NCI-H748 treated with DMSO at 0.1 percent for 48 hours (cell line): ENCODE results near the gene TTYH3.
"Not testable (repeated sequence)": the region's sequence is repeated elsewhere in the genome, so short reads cannot be mapped to it uniquely, and the experiment has no call there.

Experiments used
- DNase-seq: peaks from one replicate; lab custom pipeline; 2025; lab: John Stamatoyannopoulos, UW

Gene TTYH3

DNA sequence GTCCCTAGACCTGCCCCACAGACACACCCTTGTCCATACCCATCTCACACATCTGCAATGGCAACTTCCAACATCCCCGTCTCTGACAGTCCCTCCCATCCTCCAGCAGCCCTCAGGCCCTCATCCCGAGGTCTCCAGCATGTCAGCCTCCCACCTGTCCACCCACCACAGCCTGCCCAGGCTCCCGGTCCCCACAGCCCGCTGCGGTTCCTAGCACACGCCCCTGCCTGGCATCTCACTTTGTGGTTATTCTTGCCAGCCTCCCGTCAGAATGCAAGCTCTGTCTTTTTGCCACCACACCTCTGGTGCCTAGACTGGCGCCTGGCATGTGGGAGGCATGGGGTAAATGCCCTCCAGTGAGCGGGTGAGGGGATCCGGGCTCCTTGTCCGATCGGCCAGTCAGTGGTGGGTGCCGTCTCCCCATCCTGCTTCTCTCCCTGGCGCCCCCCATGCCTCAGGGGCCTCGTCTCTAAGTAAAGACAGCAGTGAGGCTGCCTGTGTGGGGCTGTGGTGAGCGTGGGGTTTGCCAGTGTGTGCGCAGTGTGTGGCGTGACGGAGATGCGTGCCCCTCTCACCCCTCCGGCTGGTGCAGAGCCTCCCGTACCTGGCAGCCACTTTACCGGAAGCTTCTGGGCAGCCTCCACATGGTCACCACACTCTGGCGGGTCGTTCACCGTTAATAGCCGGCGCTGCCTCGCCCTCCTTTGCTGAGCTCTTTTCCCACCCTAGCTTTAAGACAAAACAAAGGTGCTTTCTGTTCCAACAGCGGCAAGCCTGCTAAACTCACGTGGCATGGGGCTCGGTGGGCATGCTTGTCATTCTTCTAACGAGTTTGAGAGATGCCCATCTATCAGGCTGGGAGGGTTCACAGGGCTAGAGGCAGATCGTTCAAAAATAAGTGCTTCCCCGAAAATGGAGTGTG, 28.5 kb upstream of the TTYH3 start:
- no peak for DNase-seq

DNA sequence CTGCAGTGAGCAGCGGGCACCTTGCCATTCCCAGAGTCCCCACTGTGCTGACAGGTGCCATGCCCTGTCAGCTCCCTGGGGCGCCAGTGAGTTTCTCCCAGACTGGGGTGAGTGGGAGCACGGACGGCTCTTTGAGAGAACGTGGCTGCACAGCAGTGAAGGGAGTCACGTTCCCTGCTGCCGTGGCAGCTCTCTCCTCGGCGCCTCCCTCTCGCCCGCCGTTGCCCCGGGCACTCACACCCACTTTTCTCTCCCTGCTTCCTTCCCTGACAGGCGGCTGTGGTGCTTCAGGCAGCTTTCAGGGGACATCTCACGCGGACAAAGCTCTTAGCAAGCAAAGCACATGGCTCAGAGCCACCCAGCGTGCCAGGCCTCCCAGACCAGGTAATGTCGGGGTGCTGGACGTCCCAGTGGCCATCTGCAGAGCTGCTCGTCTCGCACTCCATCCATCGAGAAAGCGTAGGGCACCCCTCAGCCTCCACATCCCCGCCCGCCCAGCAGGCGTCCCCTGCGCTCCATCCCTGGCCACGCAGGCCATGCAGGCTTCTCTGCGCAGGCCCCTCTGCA, 27.1 kb upstream of the TTYH3 start:
- DNase-seq = no peak

DNA sequence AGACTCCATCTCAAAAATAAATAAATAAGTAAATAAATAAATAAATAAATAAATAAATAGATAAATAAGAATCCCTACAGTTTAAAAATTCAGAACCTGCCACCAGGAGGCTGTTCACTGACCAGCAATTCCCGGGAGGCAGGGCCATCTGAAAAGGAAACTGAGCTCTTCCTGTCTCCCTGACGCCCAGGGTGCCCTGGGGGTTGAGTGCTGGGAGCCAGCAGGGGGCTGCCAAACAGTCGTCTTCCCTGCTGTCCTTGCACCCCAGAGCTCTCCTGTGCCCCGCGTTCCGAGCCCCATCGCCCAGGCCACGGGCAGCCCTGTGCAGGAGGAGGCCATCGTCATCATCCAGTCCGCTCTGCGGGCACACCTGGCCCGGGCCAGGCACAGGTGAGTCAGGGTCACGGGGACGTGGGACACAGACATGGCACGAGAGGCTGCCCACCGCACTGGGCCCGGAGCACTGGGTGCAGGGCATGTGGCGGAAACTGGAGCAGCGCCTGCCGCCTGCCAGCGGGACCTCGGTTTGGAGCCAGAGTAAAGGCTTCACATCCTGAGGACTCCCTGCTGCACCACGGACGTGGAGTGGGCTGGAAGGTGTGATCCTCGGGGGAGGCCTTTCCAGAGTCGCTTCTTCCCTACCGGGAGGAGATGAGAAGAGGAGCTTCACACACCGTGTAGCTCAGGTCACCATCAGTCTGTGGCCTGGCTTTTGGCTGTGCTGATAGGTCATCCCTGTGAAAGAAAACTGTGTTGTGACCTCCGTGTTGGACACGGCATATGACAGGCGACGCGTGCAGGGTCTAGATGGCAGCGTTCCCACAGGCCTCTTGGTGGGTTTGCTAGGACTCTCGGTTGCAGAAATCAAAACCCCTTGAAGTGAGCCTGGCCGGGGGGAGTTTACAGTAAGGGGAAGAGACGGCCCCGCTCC, 25.9 kb upstream of the TTYH3 start:
- no peak for DNase-seq

DNA sequence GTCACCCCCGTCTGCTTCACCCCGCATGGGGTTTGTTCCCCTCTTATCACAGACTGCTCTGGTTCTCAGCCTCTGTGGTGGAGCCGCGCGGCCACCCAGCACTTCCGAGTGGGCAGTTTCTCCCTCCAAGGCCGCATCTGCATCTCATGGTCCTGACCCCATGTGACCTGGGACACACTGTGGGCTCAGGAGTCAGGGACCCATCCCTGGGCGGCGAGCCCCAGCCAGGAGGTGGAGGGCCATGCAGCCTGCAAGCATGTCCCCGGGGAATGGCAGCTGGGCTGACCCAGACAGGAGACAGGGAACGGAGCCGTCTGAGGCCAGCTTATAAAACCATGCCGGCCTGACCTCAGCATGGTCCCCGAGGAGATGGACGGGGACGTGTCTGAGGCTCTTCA, 25.2 kb upstream of the TTYH3 start:
- DNase-seq = no peak

DNA sequence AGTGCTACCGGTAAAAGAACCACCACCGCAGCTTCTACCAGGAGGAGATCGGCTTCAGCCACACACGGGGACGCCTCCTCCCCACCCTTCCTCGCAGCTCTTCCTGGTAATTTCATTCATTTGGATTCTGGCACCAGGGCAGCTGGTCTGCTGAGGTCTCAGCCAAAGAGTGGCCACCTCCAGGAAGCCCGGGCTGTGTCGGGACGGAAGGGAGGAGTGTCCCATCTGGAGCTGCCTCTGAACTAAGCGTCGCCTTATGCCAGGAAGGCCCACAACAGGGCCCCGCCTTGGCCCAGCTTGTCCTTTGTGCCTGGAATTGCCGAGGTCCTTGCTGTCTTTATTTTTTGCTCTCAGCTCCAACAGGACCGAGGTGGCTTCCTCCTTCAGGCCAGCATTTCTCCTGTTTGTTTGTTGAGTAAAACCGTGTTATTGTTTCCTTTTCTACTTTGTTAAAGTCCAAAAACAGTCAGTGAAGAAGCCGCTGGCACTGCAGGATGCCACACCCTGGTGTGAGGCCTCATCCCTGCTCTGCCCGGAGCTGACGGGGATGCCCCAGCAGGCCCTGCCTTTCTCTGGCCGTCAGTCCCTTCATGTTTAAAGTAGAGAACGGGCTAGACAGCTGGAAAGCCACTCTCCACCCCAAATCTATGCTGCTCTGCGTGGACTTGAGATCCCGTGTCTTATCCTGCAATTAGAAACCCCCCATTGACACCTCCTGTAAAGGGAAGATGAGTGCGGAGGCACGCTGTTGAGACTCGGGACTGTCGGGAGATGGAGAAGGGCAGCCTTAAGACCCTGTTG, 24.5 kb upstream of the TTYH3 start:
- DNase-seq = no peak

DNA sequence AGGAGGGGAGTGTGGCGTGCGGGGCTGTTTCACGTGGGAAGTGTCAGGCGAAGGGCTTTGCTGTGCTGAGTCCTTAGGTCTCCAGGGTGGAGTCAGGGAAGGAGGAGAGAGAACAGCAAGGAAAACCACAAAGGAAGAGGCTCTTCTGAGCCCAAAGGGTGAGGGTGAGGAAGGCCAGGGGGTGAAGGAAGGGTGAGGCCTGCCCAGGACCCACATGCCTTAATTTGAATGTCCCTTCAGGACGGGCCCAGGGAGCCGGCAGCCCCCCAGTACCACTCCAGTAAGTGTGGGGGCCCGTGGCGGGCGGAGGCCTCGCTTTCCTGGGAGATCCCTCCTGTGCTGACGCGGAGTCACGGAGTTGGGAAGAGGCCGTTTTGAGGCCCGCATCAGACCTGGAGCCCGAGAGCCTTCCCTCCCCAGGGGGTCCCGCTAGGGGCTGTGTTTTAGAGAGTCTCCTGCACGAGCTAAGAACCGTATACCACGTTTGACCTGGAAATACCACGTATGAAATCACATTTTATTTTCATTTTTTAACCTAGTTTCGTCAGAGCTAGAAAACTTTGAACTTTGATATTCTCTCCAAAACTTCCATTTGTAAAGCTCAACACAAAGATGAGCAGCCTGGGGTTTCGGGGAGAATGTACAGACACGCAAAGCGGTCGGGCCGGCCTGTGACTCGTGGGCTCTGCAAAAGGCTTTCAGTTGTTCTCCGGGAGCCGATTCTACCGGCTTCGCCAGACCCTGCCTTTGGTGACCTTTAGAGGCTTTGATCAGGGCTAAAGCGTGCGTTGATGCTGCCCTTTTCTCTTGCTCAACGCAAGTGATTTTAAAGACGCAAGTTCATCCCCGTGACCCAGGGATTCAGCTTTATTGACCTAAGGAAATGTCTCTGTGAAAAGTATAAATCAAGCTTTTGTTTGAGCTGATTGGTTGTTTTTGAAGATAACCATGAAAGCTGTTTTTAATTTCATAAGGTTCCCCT, 23.6 kb upstream of the TTYH3 start:
- no peak for DNase-seq

DNA sequence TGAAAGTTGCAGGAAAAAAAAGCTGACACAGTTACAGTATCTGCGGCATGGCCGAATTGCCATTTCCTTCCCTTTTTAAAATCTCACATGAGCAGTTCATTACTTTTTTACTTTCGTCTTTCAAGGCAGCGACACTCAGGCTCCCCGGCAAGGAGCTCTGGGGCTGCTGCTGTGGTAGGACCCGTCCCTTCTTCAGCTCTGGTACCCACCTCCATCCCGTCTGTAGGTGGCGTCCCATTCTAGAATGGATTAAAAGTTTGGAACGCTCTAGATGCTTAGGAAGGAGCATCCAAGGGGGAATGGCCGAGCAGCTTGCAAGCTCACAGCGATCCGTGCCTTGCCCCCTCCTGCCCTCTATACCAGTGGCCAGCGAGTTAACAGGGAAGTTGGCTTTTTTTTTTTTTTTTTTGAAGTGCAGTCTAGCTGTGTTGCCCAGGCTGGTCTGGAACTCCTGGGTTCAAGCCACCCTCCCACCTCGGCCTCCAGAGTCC, 22.8 kb upstream of the TTYH3 start:
- no peak for DNase-seq

DNA sequence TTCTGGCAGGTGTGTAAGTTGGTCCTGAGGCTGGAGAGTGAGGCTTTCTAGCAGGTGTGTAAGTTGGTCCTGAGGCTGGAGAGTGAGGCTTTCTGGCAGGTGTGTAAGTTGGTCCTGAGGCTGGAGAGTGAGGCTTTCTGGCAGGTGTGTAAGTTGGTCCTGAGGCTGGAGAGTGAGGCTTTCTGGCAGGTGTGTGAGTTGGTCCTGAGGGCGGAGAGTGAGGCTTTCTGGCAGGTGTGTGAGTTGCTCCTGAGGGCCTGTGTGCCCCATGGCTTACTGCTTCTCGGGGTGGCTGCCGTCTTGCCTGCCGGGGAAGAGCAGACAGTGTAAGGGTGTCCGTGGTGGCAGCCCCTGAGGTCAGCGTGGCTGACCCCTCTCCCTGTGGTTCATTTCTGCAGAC, 22.1 kb upstream of the TTYH3 start:
- DNase-seq = not testable (repeated sequence)

DNA sequence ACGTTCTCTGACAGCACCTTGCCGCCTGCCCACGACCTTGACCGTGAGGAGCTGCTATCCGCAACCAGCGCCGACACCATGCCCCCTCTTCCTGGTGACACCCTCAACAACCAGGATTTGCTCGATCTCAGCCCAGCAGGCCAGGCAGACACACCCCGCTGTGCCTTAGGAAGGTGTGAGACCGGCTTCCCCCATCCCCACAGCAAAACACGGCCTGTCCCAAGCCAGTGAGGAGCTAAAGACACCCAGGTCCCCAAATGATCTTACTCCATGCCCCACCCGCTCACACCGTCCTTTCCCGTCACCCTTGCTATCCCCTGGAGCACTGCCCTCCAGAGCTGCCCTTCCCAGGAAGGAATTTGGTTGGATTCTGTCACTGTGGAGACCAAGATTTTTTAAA, 21.3 kb upstream of the TTYH3 start:
- no peak for DNase-seq

DNA sequence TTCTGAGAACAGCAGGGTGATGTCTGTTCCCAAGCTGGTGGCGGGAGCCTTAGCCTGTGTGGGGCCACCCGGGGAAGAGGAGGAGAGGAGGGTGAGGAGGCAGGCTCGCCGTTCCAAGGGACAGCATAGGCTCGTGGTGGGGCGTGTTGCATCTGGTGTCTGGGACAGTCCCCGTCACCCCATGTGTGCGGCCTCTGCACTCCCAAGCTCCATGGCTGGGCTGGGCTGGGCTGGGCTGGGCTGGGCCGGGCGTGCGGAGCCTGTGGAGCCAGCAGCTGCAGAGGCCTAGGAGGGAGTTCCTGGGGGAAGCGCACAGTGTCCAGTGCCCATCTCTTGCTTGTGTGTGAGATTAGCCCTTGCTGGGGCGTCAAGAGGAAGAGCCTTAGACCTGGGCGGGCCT, 20.9 kb upstream of the TTYH3 start:
- DNase-seq = no peak

DNA sequence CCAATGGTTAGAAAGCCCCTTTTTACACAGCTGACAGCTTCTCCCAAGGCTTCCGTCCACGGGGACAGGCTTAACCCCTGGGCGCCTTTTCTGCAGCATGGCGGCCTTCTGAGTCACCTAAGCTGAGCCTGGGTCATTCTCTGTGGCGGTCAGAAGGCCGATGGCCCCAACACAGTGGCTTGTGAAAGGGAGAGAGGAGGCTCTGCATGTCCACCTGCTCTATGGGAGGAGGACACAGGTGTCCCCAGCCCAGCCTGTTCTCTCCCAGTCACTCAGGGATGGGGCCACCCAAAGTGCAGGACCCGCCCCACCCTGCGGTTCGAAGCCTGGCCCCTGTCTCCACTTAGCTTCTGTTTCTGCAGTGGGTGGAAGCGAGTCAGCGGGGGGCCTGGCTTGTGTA, 20.4 kb upstream of the TTYH3 start:
- no peak for DNase-seq

DNA sequence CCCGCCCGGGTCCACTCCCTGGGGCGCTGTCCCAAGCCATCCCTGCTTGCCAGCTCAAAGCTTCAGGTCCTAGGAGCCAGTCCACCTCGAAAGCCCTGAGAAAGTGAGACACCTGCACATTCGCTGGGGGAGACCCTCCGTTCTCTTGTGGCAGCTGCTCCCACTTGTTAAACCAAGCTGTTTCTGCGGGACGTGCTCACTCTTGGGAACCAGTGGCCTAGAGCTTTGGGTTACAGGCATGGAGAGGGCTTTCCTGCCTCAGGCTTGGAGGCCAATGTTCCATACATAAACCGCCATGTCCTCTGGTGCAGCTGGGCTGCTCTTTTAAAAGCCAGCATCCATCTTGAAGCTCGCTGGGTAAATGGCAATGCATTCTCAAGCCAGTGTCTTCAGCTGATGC, 19.9 kb upstream of the TTYH3 start:
- DNase-seq = no peak

DNA sequence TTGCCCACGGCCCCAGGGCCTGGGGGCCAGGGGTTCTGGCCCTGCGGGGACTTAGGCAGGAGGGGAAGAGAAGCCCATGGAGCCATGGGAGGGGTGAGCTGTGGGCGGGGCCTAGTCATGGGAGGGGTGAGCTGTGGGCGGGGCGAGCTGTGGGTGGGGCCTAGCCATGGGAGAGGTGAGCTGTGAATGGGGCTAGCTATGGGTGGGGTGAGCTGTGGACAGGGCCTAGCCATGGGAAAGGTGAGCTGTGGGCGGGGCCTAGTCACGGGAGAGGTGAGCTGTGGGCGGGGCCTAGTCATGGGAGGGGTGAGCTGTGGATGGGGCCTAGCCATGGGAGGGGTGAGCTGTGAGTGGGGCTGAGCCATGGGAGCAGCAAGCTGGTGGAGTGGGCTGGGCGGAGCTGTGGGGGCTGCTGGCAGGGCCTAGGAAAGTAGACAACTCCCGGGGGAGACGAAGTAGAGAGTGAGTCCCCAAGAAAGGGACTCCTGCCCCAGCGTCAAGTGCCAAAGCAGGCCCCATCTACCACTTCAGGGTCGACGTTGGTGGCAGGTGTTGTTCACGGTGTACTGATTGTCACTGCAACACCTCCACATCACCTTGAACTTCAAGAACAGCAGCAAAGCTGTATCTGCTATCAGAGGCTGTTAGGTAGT, 19.2 kb upstream of the TTYH3 start:
- no peak for DNase-seq

DNA sequence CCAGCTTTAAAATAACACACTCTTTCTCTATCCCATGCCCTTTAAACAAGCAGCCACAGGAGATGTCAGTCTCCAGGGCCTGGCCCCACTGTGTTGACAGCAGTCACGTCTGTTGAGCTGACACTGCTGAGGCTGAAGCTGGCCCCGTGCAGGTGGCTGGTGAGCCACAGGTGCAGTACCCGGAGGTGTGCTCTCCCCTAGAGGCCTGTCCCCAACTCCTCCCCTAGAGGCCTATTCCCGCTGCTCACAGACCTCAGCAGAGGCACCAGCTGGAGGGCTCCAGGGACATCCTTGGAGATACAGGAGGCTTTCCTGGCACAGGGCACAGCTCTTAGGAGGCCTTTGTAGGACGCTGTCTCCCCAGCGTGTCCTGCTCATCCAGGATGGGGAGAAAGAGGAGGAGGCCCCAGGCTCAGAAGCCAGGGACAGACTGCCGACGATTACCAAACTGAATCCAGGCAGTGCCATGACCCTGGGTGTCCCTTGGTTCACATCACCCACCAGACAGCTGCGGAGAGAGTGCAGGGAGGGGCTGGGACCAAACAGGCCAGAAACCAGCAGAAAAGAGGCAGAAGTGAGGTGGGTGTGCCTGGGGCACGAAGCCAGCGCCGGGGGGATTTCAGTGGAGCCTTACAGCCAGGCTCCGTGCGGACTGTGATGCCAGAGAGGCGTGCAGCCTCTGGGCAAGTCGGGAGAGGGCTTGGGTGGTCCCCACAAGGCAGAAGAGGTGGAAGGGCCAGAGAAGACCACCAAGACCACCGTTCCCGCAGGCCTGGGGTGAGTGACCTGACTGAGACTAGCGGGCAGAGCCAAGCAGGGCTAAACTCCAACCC, 18.5 kb upstream of the TTYH3 start:
- no peak for DNase-seq

DNA sequence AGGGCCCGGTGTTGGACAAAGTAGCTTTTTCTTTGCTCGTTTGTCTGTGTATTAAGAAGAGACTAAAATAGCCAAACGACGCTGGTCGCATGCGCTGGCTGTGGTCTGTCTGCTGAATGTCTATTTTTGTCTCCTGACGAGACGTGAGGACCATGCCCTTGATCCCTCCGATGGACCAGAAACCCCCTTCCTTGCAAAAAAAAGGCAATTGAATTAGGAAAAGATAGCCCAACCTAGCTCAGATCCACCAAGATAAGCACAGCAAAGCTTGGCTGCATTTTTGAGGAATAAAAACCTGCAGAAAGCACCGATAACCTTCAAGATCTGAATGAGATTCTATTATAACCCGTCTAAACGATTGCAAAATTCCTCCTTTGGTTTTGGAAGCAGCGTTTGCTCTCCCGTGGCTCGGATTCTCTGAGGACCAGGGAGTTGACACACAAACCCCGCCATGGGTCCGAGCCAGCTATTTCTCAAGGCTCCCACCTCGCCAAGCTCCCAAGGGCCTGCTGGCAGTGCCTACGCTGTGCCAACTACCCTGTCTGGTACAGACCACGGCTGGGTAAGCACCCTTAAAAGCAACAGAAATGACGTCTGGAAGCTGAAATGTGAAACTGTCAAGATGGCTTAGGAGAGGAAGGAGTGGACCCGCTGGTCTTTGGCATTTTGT, 17.7 kb upstream of the TTYH3 start:
- DNase-seq = no peak

DNA sequence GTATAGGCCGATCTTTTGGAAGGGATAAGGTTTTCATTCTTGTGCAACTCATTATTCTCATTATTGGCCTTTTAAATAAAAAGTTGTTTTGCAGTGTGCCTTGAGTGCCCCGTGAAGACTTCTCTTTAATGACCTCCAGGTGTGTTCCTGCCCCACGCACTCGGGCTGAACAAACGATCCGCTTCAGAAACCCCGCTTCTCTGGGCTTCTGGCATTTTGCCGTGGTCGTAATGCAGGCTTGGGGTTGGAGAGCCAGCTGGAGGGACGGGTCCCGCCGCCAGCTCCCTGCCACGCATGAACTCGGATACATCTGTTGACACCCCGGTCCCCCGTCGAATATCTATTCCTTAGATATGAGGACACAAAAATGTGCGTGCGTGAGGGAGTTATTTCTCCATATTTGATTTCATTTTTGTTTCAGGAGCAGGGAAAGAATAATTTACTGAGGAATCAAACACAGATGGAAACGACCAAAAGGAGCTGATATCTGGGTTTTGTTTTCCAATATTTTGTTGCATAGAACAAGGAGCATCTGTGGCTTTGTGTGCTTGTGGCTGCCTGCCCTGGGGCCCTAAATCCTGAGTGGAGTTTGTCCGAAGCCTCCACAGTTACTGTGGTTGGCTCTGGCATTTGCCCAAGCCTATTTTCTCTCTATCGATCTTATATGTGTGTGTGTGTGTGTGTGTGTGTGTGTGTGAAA, 17.0 kb upstream of the TTYH3 start:
- DNase-seq = no peak

DNA sequence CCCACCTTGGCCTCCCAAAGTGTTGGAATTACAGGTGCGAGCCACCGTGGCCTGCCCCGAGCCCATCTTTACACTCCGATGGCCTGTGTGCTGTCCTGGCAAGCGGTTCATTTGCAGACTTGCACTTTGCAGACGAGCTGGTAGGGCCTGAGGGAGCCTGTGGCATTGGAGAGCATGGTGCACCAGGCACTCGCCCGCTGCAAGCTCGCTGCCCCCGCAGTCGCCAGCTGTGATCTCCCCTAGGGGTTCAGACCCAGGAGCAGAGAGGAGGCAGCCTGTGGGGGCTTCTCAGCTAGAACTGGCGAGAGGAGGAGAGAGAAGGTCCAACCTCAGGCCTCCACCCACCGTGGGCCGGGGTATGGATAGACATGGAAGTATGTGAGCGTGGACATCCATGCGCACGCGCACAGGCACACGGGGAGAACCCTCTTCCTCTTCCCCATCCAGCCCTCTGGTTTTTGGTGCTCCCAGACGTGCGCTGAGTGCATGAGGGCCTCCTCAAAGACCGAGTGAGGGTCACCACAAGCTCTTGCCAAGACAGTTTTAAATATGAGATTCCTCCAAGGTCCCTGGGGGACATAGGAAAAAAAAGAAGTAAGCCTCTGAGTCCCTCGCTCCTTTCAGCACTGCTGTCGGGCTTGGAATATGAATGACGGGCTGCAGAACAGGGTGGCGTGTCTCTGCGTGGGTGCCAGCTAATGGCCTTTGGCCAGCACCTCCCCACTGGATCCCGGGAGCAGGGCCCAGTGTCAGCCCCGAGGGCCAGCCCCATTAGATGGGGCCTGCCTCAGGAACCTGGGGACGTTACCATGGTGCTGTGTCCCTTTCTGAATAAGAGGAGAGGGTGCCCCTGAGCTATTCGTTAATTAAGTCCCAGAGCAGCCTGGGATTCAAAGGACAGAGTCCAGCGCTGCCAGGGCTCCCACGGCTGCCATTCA, 15.1 kb upstream of the TTYH3 start:
- DNase-seq = no peak
